Muscle layer of colon (tissue), 2 donors: ENCODE measurements around the gene KATNB1.
A peak's percentile ranks its signal among the peaks of the same experiment; 100 is the strongest.
"Not testable (repeated sequence)": the region's sequence is repeated elsewhere in the genome, so short reads cannot be mapped to it uniquely, and the experiment has no call there.

Experiments used
- H3K27ac ChIP-seq: one replicate; pipeline ENCODE4 v1.7.0; 2013; ENCODE audit warnings: low read depth, mild to moderate bottlenecking, low read length, moderate library complexity
- H3K27me3 ChIP-seq, 2 donors: one replicate each; pipeline ENCODE4 v1.7.0; 2013; ENCODE audit warnings: low read length in 2 of 2, mild to moderate bottlenecking in 2 of 2; ENCODE audit not compliant: insufficient read depth in 2 of 2, control insufficient read depth in 1 of 2
- H3K36me3 ChIP-seq: one replicate; pipeline ENCODE4 v1.7.0; 2013; ENCODE audit warnings: mild to moderate bottlenecking, low read length; ENCODE audit not compliant: insufficient read depth
- H3K4me1 ChIP-seq: one replicate; pipeline ENCODE4 v1.7.0; 2013; ENCODE audit warnings: mild to moderate bottlenecking, low read length; ENCODE audit not compliant: insufficient read depth
- H3K4me3 ChIP-seq, 2 donors: one replicate each; pipeline ENCODE4 v1.7.0; 2013; ENCODE audit warnings: low read length in 2 of 2, low read depth in 1 of 2, mild to moderate bottlenecking in 1 of 2, moderate library complexity in 1 of 2
- H3K9ac ChIP-seq: one replicate; pipeline ENCODE4 v1.7.0; 2013; ENCODE audit warnings: low read length
- H3K9me3 ChIP-seq: one replicate; pipeline ENCODE4 v1.7.0; 2013; ENCODE audit warnings: mild to moderate bottlenecking, low read length
- donor health status: abdominal sarcoma.
- donor health status: Adenocarcinoma of cecum.

The KATNB1 gene

DNA sequence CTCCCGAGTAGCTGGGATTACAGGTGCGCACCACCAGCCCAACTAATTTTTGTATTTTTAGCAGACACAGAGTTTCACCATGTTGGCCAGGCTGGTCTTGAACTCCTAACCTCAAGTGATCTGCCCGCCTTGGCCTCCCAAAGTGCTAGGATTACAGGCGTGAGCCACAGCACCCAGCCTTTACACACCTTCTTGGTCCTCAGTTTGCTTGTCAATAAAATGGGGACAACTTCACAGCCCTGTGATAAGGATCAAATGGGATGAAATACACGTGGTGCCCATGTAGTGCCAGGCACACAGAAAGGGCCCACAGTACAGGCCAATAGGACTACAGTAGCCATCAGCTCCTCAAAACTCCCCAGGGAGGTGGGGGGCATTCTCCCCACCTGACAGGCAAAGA lies 60.4 kb downstream of the KATNB1 start:
- not testable (repeated sequence) for H3K36me3 ChIP-seq

DNA sequence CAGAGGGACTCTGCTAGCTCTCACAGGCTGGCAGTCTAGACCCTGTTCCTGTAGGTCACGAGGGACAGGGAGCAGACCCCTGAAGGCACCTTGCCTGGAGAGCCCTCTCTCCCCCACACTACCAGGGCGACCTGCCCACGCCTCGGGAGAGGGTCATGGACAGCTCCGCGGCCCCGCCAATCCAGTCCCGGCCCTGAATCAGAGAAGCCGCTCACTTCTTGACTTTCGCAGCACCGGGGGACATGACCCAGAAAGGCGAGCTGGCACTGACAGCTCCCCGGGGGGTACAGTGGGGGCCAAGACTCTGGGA lies 61.6 kb downstream of the KATNB1 start:
- H3K9me3 ChIP-seq: no peaks in the 10 kb centered on the region
- H3K36me3 ChIP-seq: peaks cover 5% of the 10 kb centered on the region
- no peak overlapping the region for H3K4me3 ChIP-seq
- H3K27ac ChIP-seq: no peak overlapping the region
- no peak overlapping the region for H3K9ac ChIP-seq
- H3K27me3 ChIP-seq: no peaks in the 10 kb centered on the region
- peaks cover 26% of the 10 kb centered on the region for H3K4me1 ChIP-seq

More for the DNA sequence above, 60.4 kb downstream of the KATNB1 start:
- peaks cover 17% of the 10 kb centered on the region for H3K4me1 ChIP-seq
- not testable (repeated sequence) for H3K27ac ChIP-seq, H3K27me3 ChIP-seq, H3K4me3 ChIP-seq, H3K9ac ChIP-seq, H3K9me3 ChIP-seq

DNA sequence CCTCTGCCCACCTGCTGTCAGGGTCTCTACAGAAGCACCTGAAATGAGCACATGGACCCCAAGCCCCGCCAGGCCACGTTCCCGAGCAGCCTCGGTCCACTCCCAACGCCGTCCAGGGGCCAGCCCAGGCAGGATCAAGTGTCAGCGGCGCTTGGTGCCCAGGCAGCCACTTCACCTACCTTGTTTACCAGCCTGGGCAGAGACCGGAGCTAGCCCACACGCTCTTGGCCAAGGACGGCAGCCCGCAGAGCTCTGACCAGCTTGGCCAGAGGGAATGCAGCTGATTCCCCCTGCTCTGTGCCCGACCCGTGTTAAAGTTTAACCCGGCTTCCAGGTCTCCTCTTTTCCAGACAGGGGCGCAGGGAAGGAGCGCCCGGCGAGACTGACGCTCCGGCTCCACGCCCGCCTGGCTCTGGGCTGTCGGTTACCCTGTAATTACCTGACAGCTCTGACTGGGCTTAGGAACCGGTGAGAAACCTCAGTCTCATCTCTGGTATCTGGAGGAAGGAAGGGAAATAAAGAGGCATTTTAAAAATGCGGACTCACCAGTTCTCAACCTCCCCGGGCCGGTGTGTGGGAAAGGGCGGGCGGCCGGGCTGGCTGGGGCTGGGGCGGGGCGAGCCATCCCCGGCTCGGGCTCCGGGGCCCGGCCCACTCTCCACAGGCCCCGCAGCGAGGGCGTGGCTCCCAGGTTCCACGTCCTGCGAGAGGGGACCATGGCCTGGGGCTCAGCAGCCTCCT lies 62.1 kb downstream of the KATNB1 start:
- Histone ChIP-seq H3K27me3 (no peaks in the 10 kb centered on the region), H3K9me3 (no peaks in the 10 kb centered on the region), H3K9ac (no peak overlapping the region), H3K36me3 (peaks cover 5% of the 10 kb centered on the region), H3K27ac (no peak overlapping the region), H3K4me1 (peaks cover 28% of the 10 kb centered on the region), H3K4me3 (no peak overlapping the region)

DNA sequence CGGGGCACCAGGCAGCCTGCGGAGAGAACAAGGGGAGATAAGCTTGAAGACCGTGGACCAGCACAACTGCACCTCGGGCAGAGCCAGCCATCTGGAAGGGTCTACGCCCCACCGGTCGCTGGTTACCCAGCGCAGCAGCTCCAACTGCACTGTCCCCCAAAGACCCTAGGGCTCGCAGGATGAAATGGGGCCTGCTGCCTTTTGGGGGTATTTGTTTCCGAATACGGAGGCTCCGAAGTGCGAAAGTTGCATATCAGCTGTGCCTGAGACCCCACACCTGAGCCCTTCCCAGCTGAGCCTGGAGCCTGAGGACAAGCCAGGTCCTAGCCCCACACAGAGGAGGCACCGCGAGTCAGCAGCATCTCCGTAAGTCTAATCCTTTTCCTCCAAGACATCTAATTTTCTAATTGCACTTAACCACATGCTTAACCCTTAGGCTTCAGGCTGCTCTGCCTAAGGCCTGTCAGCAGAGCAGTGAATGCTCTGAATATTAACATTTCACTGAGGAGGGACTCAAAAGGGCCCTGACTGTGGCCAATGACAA lies 62.8 kb downstream of the KATNB1 start:
- no peaks in the 10 kb centered on the region for H3K27me3 ChIP-seq
- no peak overlapping the region for H3K9ac ChIP-seq
- H3K4me3 ChIP-seq: no peak overlapping the region
- H3K27ac ChIP-seq: no peak overlapping the region
- H3K4me1 ChIP-seq: peaks cover 35% of the 10 kb centered on the region
- peaks cover 5% of the 10 kb centered on the region for H3K36me3 ChIP-seq
- H3K9me3 ChIP-seq: no peaks in the 10 kb centered on the region

DNA sequence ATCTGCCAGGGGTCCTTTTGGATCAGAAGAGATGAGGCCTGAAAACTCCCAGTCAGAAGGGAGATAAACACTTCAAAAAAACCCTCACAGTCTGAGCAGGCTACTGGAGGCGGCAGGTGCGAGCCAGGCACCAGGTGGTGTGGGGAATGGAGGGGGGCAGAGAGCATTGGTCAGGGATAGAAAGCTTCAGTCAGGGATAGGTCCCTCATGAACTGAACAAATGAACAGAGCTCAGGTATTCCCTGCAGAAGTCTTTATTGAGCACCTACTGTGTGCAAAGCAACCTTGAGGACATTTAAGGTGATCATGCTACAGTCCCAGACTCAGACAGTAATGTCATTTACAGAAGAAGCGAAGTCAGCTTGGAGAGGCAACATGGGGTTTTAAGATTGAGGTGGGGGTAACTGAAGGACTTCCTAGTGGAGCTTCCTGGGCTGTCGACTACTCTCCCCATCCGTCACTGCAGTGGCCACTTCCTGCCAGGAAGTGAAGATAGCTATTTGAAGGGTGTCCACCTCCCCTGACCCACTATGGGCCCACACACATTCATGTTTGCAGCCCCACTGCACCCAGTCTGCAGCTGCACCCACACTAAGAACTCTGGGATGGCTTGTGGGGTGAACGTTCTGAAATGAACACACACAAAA lies 63.5 kb downstream of the KATNB1 start:
- Histone ChIP-seq H3K4me3 (no peak overlapping the region), H3K9ac (no peak overlapping the region), H3K36me3 (peaks cover 5% of the 10 kb centered on the region), H3K27ac (no peak overlapping the region), H3K27me3 (no peaks in the 10 kb centered on the region), H3K4me1 (peaks cover 42% of the 10 kb centered on the region), H3K9me3 (no peaks in the 10 kb centered on the region)

DNA sequence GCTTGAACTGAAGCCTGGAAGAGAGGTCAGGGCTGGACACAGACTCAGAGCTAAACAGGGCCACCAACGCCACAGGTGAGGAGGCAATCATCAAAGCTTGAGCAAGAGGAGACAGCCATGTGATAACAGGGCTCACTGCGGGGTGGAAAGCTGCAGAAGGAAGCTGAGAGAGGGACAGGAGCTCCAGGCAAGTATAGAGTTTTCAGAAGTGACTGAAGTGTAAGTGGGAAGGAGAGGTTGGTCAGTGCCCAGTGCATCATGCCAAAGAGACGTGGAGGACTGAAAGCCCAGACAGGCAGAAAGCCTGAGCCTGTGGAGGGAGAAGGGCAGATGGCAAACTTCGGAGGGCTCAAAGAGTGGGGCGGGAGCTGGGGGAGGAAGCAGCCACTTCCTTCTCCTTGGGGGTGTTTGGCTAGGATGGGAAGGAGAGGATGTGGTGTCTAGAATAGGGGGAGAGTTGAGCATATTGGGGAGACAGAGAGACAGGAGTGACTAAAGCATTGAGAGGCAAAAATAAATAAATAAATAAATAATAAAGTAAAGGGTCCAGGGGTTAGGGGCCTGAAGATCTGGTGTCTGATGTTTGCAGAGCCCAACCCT lies 64.1 kb downstream of the KATNB1 start:
- H3K9ac ChIP-seq: no peak overlapping the region
- no peaks in the 10 kb centered on the region for H3K9me3 ChIP-seq
- H3K4me3 ChIP-seq: no peak overlapping the region
- H3K27me3 ChIP-seq: no peaks in the 10 kb centered on the region
- H3K27ac ChIP-seq: no peak overlapping the region
- H3K36me3 ChIP-seq: peaks cover 5% of the 10 kb centered on the region
- H3K4me1 ChIP-seq: peaks cover 47% of the 10 kb centered on the region

DNA sequence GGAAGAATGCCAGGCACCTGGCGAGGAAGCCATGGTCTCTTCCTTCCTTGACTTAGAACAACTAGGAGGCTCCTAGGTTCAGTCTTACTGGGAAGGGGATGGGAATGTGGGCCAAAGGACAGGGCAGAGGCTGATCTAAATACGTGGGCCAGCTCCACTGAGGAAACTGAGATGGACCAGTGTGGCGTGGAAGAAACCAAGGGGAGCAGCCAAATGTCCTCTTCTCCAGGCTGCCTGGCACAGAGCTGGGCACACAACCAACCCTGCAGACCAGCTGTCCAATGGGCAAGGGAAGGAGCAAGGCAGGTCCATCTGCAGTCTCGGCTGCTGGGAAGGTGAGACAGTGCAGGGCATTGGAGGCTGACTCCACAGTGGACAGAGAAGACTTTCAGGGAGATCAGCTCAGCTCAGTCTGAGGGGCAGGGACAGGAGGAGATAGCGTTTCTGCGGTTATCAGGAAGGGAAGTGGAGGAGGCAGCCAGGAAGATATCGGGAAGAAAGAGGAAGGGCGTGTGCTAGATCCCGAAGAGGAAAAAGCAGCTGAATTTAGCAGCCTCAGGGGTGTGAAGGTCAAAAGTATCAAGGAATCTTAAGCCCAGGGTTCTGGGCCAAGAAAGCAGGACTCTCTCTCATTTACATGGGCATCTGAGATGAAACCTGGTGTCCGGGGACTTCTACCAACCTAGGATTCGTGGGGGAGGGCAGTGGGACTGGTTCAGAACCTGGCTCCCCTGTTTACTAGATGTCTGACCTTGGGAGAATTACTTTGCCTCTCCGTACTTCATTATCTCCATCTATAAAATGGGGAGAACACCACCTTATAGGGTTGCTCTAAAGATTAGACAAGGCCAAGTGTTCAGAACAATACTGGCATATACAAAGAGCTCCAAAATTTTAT lies 64.9 kb downstream of the KATNB1 start:
- H3K27me3 ChIP-seq: no peaks in the 10 kb centered on the region
- H3K4me3 ChIP-seq: peak overlapping the region; percentile 13 to 75
- H3K9ac ChIP-seq: peak overlapping the region; percentile 74
- H3K27ac ChIP-seq: no peak overlapping the region
- no peaks in the 10 kb centered on the region for H3K9me3 ChIP-seq
- H3K36me3 ChIP-seq: peaks cover 5% of the 10 kb centered on the region
- H3K4me1 ChIP-seq: peaks cover 47% of the 10 kb centered on the region

DNA sequence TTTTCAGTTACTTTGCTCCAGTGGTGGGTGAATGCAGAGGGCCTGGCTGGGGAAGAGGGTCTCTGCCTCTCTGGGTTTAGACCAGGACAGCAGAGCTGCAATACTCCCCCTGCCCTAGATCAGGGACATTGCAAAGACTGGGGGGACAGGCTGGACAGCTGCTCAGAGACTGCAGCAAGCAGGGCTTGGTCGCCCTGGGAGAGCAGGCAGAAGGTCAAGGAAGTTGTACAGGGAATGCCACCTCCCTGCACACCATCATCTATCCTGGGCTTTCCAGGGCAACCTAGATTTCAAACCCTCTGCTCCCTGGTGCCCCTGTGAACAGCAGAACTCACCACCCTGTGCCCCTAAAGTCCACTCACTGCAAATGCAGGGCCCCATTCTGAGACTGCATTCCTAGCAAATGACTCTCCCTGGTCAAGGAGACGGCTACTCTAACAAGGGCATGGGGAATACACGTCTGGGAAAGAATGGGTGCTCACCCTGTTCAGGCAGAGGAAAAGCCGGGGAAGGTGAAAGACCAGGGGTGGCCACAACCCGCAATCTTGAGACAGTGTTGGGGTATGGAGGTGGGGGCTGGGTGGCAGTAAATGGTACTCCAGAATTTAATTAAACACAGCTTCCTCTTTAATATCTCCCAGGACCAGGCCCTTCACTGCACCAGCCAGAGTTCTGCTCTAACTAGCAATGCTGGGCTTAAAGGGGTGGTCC lies 65.7 kb downstream of the KATNB1 start:
- Histone ChIP-seq H3K4me1 (peaks cover 47% of the 10 kb centered on the region), H3K9ac (peak overlapping the region; percentile 74), H3K9me3 (no peaks in the 10 kb centered on the region), H3K27me3 (no peaks in the 10 kb centered on the region), H3K36me3 (peaks cover 5% of the 10 kb centered on the region), H3K27ac (peak overlapping the region; percentile 47), H3K4me3 (peak overlapping the region; percentile 50 to 75)

DNA sequence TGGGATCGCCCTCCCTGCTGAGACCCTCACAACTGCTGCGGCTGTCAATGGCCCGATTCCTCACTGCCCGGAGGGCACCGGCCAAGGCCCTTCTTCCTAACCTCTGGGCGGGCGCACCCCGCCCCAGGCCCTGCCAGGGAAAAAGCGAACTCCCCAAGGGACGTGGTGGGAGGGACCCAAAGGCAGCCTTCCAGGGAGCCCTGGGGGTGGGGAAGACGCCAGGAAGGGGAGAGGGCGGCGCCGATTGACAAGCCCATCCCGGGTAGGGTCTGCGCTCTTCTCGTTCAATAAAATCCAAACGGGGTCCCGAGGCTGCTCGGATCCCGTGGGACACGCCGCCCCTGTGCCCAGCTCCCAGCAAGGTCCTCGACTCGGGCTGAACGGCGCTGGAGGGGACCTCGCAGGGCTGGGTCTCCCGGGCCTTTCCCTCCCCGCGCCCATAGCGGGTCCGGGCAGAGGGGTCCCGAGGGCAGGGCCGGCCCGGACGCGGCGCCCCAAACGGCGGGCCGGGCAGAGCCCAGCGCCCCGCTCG lies 66.3 kb downstream of the KATNB1 start:
- peaks cover 47% of the 10 kb centered on the region for H3K4me1 ChIP-seq
- H3K9me3 ChIP-seq: no peaks in the 10 kb centered on the region
- H3K36me3 ChIP-seq: peaks cover 2% of the 10 kb centered on the region
- no peaks in the 10 kb centered on the region for H3K27me3 ChIP-seq
- H3K4me3 ChIP-seq: peak overlapping the region; percentile 50 to 75
- H3K27ac ChIP-seq: peak overlapping the region; percentile 47
- peak overlapping the region; percentile 74 for H3K9ac ChIP-seq

DNA sequence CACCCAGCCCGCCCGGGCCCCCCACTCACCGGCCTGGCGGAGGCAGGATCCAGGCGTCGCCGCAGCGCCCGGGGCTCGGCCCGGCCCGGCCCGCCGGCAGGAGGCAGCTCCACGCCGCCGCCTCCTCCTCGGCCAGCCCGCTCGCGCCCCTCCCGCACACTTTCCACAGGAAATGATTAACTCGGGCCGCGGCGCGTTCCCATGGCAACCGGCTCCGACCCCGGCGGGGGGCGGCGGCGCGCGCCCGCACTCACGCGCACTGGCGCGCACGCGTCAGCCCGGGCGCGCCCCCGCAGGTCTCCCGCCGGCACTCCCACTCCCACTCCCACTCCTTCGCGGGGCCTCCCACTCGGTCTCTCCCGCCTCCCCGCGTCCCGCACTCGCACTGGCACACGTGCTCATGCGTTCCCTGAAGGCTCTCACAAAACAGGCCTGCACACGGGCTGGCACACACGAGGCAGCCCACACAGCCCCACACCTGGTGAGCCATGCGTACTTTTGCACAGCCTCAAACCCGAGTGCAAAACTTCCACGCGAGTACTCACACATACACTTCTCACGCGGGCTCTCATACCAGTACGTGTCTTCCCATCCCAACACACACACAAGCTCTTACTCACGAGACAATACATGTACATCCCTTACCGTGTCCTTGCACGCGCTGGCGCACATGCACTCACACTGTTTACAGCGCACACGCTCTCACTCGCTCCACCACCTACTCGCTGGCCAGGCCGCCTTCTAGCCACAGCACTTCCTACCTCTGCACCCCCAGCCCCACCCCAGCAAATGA lies 67.0 kb downstream of the KATNB1 start, which contains the start of gene KIFC3:
KIFC3 (minus strand) TSS at position 151 of the 793 bp plus-strand sequence. CDS start 4,248 bp downstream, outside the sequence.
- H3K9ac ChIP-seq: peak within 1 kb of the TSS; percentile 74
- peaks cover 47% of the 10 kb centered on the region for H3K4me1 ChIP-seq

More for the DNA sequence above, 67.0 kb downstream of the KATNB1 start, which contains the start of gene KIFC3:
- Histone ChIP-seq H3K4me3 (peak within 1 kb of the TSS; percentile 50 to 75), H3K9me3 (no peaks in the 10 kb centered on the region), H3K36me3 (no peaks in the 10 kb centered on the region), H3K27ac (peak within 1 kb of the TSS; percentile 64), H3K27me3 (no peaks in the 10 kb centered on the region)
